ENCODE measurements around the gene CLIP2.

DNA sequence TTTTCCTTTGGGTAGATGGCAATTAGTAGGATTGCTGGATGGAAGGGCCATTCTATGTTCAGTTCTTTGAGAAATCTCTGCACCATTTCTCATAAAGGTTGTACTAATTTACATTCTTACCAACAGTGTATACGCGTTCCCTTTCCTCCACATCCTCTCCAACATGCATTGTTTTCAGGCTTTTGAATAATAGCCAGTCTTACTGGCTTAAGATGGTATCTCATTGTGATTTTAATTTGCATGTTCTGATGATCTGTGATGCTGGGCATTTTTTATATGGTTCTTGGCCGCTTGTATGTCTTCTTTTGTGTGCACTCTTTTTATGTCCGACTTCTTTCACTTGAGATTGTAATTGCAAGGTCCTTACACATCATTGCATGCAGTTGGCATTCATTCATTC lies 11.7 kb downstream of the CLIP2 start:
- TF ChIP-seq, protein P1, sequence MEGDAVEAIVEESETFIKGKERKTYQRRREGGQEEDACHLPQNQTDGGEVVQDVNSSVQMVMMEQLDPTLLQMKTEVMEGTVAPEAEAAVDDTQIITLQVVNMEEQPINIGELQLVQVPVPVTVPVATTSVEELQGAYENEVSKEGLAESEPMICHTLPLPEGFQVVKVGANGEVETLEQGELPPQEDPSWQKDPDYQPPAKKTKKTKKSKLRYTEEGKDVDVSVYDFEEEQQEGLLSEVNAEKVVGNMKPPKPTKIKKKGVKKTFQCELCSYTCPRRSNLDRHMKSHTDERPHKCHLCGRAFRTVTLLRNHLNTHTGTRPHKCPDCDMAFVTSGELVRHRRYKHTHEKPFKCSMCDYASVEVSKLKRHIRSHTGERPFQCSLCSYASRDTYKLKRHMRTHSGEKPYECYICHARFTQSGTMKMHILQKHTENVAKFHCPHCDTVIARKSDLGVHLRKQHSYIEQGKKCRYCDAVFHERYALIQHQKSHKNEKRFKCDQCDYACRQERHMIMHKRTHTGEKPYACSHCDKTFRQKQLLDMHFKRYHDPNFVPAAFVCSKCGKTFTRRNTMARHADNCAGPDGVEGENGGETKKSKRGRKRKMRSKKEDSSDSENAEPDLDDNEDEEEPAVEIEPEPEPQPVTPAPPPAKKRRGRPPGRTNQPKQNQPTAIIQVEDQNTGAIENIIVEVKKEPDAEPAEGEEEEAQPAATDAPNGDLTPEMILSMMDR (conservative IDR thresholded peaks at IDR 0.05; ENCODE audit: low read length): no peak
- TF ChIP-seq EZH2phosphoT487 (IDR thresholded peaks at IDR 0.05; ENCODE audit: borderline replicate concordance, low read depth, low read length): no peak

Data from OCI-LY7 (cell line).